NCI-H146 treated with DMSO at 0.1 percent for 48 hours (cell line): Measurements from ENCODE around the gene STEAP2.
"Not testable (repeated sequence)": the region's sequence is repeated elsewhere in the genome, so short reads cannot be mapped to it uniquely, and the experiment has no call there.

ENCODE experiments used
- DNase-seq: peaks from one replicate; lab custom pipeline; 2025; ENCODE audit not compliant: unreplicated experiment; lab: John Stamatoyannopoulos, UW

The STEAP2 gene

DNA sequence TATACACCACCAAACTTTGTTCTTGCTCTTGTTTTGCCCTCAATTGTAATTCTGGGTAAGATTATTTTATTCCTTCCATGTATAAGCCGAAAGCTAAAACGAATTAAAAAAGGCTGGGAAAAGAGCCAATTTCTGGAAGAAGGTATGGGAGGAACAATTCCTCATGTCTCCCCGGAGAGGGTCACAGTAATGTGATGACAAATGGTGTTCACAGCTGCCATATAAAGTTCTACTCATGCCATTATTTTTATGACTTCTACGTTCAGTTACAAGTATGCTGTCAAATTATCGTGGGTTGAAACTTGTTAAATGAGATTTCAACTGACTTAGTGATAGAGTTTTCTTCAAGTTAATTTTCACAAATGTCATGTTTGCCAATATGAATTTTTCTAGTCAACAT lies 20.9 kb downstream of the STEAP2 start:
- DNase-seq, result no peak

GRCh38 chr7:90233569-90233968 lies 22.0 kb downstream of the STEAP2 start:
- DNase-seq, result no peak

DNA sequence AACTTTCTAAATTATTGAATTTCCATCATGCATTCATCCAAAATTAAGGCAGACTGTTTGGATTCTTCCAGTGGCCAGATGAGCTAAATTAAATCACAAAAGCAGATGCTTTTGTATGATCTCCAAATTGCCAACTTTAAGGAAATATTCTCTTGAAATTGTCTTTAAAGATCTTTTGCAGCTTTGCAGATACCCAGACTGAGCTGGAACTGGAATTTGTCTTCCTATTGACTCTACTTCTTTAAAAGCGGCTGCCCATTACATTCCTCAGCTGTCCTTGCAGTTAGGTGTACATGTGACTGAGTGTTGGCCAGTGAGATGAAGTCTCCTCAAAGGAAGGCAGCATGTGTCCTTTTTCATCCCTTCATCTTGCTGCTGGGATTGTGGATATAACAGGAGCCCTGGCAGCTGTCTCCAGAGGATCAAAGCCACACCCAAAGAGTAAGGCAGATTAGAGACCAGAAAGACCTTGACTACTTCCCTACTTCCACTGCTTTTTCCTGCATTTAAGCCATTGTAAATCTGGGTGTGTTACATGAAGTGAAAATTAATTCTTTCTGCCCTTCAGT lies 25.3 kb downstream of the STEAP2 start:
- DNase-seq, result no peak

GRCh38 chr7:90238022-90238421 lies 26.5 kb downstream of the STEAP2 start:
- DNase-seq, result no peak

DNA sequence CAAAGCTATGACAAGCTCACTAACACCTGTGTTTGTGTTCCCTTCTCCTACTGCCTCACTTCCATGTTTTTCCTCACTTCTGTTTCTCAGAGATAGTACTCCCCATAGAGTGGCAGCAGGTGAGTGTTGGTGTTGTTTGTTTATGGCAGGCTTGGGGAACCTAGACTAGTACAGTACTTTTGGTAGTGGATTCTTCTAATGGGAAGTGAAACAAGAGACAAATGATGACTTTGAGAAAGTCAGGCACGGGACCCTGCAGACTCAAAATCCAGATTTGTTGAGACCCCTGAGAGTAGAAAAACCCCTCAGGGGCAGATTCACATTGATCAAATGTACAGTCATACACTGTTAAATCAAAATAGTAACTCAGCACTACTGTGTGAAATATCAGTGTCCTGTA lies 27.0 kb downstream of the STEAP2 start:
- DNase-seq, result no peak

DNA sequence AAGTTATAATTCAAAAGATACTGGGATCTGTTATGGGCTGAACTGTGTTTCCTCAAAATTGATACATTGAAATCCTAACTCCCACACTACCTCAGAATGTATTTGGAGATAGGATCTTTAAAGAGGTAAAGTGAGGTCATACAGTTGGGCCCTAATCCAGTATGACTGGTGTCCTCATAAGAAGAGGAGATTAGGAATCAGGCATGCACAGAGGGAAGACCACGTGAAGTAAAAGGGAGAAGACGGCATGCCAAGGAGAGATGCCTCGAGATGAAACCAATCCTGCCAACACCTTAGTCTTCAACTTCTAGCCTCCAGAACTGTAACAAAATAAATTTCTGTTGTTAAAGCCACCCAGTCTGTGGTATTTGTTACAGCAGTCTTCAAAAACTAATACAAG lies 27.5 kb downstream of the STEAP2 start:
- no peak for DNase-seq

- no peak for DNase-seq
Measured at GRCh38 chr7:90239625-90240228, 28.2 kb downstream of the STEAP2 start.

DNA sequence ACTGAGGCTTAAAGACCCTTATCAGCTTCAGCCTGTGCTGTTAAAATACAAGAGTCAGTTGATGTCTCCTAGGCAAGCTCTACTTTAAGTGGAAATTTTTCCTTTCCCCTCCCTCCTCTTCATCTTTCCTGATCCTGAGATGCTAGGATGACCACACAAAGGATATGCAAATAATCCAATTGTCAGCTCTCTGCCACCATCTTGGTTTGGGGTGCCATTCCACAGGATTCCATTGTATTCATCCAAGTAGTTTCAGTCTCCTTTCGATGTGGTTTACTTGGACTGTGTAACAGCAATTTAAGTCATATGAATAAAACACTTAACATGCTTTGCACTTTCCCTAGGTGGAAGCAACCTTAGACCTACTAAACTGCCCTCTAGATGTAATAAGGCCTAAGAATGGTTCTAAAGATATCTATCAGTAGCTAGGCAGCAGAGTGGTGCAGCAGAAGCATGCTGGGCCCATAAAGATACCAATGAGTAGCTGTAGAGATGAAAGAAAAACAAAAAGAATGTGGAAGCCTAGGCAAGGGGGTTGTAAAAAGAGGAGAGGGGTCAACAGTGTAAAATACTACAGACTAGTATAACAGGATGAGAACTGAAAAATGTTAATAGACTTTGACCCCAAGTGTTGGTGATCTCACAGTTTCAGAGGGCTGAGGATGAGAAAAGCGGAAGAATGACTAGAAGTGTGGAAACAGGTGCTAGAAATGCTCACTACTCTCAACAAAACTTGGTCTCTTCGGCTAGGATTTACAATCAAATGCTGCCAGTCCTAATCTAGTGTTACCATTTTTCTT lies 31.0 kb downstream of the STEAP2 start:
- no peak for DNase-seq

DNA sequence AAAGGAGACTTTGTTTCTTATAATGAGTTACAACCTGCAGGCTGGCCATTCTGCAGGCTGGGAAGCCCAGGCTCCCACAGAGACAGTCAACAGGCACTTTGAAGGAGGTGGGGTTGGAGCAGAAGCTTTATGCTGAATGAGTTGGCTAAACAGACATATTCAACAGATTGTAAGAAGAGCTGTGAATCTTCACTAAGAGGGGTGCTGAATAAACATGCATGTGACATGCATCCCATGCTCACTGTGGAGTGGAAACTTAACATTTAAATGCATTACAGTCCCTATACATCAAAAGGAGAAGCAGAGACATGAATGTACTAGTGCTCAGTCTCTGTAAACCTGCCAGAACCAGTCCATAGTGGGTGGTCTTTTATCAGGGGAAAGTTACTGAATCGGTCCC lies 32.0 kb downstream of the STEAP2 start:
- DNase-seq, result no peak

- DNase-seq, result no peak
Measured at GRCh38 chr7:90244565-90244908, 33.0 kb downstream of the STEAP2 start.

GRCh38 chr7:90244909-90245851 lies 33.6 kb downstream of the STEAP2 start, which contains the start of gene CFAP69:
TSS of gene CFAP69 (plus strand) at chr7:90245174. CDS start at chr7:90245425, 251 bp downstream.
- peak; percentile 61 for DNase-seq

- no peak for DNase-seq
Measured at GRCh38 chr7:90246171-90246570, 34.6 kb downstream of the STEAP2 start.

DNA sequence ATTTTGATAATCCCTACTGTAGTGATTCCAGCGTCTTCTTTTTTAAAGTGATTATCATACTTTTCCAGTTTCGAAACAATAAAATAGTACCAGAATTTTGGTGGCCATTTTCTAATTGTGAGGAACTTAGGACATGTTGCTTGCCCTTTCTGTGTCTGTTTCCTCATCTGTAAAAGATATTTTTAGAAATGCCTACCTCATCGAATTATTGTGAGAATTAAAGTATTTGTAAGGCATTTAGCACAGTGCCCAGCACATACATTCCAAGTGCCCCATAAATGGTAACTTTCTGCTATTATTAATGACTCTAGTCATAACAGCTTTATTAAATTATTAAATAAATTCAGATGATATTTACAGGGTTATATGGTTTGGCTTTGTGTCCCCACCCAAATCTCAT lies 37.2 kb downstream of the STEAP2 start:
- no peak for DNase-seq

- no peak for DNase-seq
Measured at GRCh38 chr7:90250601-90251303, 39.2 kb downstream of the STEAP2 start.

- DNase-seq, result no peak
Measured at GRCh38 chr7:90251304-90251635, 39.7 kb downstream of the STEAP2 start.

DNA sequence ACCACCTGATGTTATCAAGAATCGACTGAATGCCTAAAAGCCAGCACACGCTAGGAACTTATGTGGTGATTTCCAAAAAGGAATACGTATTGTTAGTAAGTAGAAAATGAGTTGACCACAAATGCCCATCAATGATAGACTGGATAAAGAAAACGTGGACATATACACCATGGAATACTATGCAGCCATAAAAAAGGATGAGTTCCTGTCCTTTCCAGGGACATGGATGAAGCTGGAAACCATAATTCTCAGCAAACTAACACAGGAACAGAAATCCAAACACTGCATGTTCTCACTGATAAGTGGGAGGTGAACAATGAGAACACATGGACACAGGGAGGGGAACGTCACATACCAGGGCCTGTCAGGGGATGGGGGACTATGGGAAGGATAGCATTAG lies 44.5 kb downstream of the STEAP2 start:
- DNase-seq, result not testable (repeated sequence)

DNA sequence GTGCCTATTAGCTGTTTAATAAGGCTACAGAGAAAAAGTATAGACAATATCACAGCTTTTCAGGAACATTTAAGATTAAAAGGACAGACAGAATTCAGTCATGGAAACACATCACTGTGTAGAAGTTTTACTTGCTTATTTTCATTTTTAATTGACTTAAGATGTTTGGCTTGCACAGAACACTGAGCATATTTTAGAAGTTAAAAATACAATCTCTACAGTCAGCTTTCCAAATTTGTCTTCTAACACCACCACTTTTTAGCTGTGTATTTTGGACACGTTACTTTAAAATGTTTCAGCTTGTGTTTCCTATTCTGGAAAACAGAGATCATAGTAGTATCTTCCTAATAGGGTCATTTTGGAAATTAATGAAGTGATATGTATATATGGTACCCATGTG lies 45.2 kb downstream of the STEAP2 start:
- DNase-seq, result no peak

DNA sequence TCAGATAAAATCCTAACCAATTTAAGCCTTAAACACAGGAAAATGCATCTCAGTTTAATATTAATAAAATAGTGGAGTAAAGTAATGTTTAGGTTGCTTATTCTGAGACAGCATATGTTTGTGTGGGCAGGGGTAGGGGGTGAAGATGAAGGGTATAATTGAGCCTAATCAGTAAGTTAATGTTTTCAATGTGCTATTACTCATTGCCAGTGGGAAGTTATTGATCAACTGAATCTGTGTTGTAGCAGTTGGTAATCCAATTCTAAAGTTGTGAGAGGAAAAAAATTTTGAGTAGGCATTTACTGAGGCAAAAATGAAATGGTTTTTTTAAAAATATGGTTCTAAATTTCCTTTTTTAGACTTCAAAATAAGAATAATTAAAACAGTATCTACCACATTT lies 49.9 kb downstream of the STEAP2 start:
- DNase-seq, result no peak

- DNase-seq, result no peak
Measured at GRCh38 chr7:90262438-90262837, 50.9 kb downstream of the STEAP2 start.

DNA sequence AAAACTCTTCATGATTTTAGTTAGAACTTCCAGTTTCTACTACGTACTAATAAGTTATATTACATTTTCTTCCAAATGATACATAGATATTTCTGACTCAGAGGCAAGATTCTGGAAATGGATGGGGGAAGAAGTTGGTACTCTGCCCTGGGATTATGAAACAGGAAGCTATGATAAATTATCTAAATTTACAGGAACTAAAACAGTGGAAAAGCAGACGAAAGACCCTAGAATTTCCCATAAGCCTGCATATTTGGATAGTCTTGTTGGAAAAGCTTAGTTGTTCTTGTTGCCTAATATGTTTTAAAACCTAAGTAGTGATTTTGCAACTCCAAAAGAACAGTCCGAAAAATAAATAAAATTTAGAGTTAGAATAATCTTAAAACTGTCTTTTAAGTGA lies 55.3 kb downstream of the STEAP2 start:
- no peak for DNase-seq
